GM12875 (cell line): ENCODE results near the gene CORIN.

ENCODE experiments used
- H3K4me3 ChIP-seq: one replicate; pipeline ENCODE4 v1.5.1; 2011; ENCODE audit warnings: low read depth, low read length, control low read depth
- TF ChIP-seq, protein P1 (sequence below): IDR thresholded peaks from 2 replicates; pipeline ENCODE4 v1.5.1; 2011; ENCODE audit warnings: low read depth, mild to moderate bottlenecking, control low read depth, inconsistent platforms, low read length, moderate library complexity, borderline replicate concordance; ENCODE audit not compliant: insufficient read depth

The CORIN gene

DNA sequence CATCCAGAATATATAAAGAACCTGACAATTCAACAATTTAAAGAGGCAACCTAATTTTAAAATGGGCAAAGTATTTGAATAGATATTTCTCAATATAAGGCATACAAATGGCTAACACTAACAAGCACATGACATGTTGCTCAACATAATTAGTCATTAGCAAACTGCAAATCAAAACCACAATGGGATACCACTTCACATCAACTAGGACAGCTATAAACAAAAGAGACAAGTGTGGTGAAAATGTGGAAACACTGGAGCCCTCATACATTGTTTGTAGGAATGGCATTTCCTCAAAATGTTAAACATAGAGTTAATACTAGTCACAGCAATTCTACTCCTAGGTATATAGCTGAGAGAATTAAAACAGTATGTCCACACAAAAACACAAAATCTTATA is 96.7 kb downstream of the CORIN start:
- TF ChIP-seq, protein P1, sequence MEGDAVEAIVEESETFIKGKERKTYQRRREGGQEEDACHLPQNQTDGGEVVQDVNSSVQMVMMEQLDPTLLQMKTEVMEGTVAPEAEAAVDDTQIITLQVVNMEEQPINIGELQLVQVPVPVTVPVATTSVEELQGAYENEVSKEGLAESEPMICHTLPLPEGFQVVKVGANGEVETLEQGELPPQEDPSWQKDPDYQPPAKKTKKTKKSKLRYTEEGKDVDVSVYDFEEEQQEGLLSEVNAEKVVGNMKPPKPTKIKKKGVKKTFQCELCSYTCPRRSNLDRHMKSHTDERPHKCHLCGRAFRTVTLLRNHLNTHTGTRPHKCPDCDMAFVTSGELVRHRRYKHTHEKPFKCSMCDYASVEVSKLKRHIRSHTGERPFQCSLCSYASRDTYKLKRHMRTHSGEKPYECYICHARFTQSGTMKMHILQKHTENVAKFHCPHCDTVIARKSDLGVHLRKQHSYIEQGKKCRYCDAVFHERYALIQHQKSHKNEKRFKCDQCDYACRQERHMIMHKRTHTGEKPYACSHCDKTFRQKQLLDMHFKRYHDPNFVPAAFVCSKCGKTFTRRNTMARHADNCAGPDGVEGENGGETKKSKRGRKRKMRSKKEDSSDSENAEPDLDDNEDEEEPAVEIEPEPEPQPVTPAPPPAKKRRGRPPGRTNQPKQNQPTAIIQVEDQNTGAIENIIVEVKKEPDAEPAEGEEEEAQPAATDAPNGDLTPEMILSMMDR: no peak
- H3K4me3 ChIP-seq: no peak overlapping the region

DNA sequence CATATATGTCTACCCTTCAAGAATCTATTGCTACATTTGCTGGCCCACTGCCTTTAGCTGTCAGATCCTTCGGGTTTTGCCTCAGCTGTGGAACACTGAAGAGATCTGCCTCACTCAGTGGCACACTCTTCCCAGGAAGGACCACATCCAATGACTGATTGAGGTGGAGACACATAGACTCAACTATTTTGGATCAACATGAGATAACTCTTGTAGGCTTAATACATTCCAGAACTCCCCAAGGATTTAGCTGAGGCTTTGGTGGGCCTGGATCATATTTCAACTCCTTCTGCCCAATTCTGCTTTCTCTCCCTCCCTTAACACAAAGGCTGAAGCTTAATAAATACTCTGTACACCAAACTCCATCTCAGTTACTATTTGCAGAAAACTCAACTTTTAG is 100.5 kb downstream of the CORIN start:
- H3K4me3 ChIP-seq: no peak overlapping the region
- TF ChIP-seq, protein P1: no peak

DNA sequence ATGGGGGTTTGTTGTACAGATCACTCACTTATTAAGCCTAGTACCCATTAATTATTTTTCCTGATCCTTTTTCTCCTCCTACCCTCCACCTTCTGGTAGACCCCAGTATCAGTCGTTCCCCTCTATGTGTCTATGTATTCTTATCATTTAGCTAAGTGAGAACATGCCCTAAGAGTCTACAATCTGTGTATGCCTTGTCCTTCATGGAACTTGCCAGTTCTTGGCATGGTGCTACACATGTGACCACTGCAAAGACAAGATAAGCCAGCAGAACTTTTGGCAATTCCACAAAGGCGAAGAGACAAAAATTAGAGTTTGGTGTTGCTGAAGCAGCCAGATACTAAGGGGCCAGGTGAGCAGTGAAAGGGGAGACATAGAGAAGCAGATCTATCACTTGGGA is 101.3 kb downstream of the CORIN start:
- TF ChIP-seq, protein P1: no peak
- H3K4me3 ChIP-seq: no peak overlapping the region

DNA sequence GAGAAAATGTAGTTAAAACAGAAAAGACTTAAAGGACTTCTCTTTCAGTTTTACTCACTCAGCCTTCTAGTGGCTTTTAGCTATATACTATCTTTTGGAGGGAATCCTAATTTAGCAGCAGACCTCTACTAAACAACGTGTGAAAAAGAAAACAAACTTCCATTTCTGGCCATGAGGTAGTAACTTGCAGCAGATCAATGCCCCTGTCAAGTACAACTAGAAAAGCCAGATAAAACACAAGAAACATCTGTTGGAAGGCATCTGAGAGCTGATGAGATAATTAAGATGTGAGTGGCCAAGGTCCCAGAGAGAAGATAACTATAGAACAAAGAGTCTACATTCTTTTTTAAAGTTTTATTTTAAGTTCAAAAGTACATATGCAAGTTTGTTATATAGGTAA is 101.7 kb downstream of the CORIN start:
- no peak overlapping the region for H3K4me3 ChIP-seq
- TF ChIP-seq, protein P1: no peak

DNA sequence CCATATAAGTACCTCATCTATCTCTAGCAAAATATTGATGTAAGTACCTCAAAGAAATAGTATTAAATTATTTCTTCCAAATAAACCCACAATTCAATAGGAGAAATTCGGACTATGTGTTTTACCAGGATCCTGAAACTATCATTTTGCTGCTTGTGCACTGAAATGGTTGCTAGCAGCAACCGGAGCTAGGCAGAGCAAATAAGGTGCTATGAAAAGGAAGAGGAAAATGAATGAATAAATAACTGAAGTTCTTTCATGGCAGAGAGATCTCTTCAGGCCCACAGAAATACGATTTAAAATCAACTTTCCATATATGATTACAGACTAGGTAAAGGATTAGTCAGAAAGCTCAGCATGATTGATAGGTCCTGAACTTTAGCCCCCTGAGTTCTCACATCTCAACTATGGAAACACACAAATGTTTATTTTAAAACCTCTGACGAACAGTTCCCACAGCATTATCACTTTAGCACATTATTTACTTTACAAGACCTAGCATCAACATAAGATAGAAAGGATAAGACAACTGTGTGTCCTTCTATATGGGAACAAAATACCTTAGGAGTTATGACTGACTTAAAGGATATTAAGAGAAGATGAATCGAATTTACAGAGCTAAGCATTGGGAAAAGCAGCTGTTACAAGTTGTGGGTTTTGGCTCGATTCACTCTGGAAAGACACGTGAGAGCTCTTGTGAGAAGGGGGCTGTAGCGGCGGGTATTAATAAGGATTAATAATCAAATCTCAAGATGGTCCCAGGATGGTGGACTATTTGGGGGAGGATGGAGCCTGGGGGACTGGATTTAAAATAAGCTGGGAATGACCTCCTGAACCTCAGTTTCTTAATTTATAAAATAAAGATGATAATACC is 104.3 kb downstream of the CORIN start:
- TF ChIP-seq, protein P1: no peak

DNA sequence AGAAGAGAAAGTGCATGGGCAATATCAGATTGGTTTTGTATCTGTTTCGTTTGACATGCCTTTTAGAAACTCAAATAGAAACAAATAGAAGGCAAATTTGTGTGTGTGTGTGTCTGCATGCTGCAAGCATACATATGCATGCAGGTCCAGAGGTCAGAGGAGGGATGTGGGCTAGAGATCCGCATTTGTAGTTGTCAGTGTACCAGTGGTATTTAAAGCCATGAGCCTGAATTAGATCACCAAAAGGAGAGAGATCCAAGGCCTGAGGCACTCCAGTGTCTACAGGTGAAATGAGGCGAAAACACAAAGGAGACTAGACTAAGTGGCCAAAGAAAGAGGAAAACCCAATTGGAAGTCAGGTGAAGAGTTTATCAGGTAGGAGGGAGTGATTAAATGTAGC is 106.7 kb downstream of the CORIN start:
- TF ChIP-seq, protein P1: no peak
- no peak overlapping the region for H3K4me3 ChIP-seq

More for the DNA sequence above, 104.3 kb downstream of the CORIN start:
- no peak overlapping the region for H3K4me3 ChIP-seq

DNA sequence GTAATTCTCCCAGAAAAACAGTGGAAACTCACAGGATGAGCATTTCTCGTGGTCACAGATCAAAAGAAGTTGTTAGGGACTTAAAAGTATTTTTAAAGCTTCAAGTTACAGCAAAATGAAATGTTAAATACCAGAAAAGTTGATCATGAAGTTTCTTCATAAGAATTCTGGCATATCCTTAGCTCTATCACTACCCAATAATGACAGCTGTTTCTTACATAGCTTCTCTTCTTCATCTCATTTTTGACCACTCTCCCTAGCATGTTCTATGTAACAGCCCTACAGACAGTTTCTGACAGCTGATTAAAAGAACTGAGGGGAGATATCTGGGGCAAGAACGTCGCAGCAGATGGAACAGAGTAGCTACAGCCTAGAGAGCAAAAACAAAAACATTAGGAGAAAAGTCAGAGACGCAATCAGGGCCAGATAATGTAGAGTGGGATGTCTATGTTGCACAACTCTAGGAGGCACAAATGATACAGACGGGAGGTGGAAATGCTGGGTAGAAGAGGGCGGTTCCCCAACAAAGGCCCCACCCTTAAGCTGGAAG is 108.7 kb downstream of the CORIN start:
- no peak overlapping the region for H3K4me3 ChIP-seq
- TF ChIP-seq, protein P1: no peak
